ENCODE data around the gene MPPED1.

MPPED1 gene

GRCh38 chr22:43476751-43477725 is 65.2 kb downstream of the MPPED1 start:
- TF ChIP-seq SPI1 (IDR thresholded peaks at IDR 0.05; ENCODE audit: low read depth, low read length) (no peak), TAF1 (IDR thresholded peaks at IDR 0.05; ENCODE audit: low read depth, low read length) (no peak), POLR2A (IDR thresholded peaks at IDR 0.05; ENCODE audit: low read depth, low read length) (no peak), POLR2AphosphoS5 (IDR thresholded peaks at IDR 0.05; ENCODE audit: low read depth, low read length) (no peak), PAX5 (IDR thresholded peaks at IDR 0.05; ENCODE audit: insufficient read depth, low read length, severe bottlenecking) (no peak)
- no peak for FAIRE-seq
- no peak for DNase-seq (ENCODE audit: insufficient read length, low spot score)

- DNase-seq (ENCODE audit: insufficient read length, low spot score) (no peak), FAIRE-seq (no peak)
- TF ChIP-seq SPI1 (IDR thresholded peaks at IDR 0.05; ENCODE audit: low read depth, low read length), result no peak
- TF ChIP-seq PAX5 (IDR thresholded peaks at IDR 0.05; ENCODE audit: insufficient read depth, low read length, severe bottlenecking), result no peak
- no peak for TF ChIP-seq POLR2A (IDR thresholded peaks at IDR 0.05; ENCODE audit: low read depth, low read length)
- no peak for TF ChIP-seq TAF1 (IDR thresholded peaks at IDR 0.05; ENCODE audit: low read depth, low read length)
- TF ChIP-seq POLR2AphosphoS5 (IDR thresholded peaks at IDR 0.05; ENCODE audit: low read depth, low read length), result no peak
- TF ChIP-seq POU2F2 (IDR thresholded peaks at IDR 0.05; ENCODE audit: low read depth, low read length), result no peak
These were observed 66.2 kb downstream of the MPPED1 start for GRCh38 chr22:43477966-43478365.

- no peak for DNase-seq (ENCODE audit: insufficient read length, low spot score)
- TF ChIP-seq POLR2A (IDR thresholded peaks at IDR 0.05; ENCODE audit: low read depth, low read length) (no peak), SPI1 (IDR thresholded peaks at IDR 0.05; ENCODE audit: low read depth, low read length) (no peak), POU2F2 (IDR thresholded peaks at IDR 0.05; ENCODE audit: low read depth, low read length) (no peak), TAF1 (IDR thresholded peaks at IDR 0.05; ENCODE audit: low read depth, low read length) (no peak), POLR2AphosphoS5 (IDR thresholded peaks at IDR 0.05; ENCODE audit: low read depth, low read length) (no peak), PAX5 (IDR thresholded peaks at IDR 0.05; ENCODE audit: insufficient read depth, low read length, severe bottlenecking) (no peak)
- no peak for FAIRE-seq
These were observed 66.9 kb downstream of the MPPED1 start for GRCh38 chr22:43478621-43479300.

GRCh38 chr22:43479301-43479950 is 67.6 kb downstream of the MPPED1 start:
- TF ChIP-seq POLR2A (IDR thresholded peaks at IDR 0.05; ENCODE audit: low read depth, low read length), result no peak
- TF ChIP-seq POLR2AphosphoS5 (IDR thresholded peaks at IDR 0.05; ENCODE audit: low read depth, low read length), result no peak
- no peak for TF ChIP-seq PAX5 (IDR thresholded peaks at IDR 0.05; ENCODE audit: insufficient read depth, low read length, severe bottlenecking)
- no peak for TF ChIP-seq TAF1 (IDR thresholded peaks at IDR 0.05; ENCODE audit: low read depth, low read length)
- no peak for TF ChIP-seq SPI1 (IDR thresholded peaks at IDR 0.05; ENCODE audit: low read depth, low read length)
- TF ChIP-seq POU2F2 (IDR thresholded peaks at IDR 0.05; ENCODE audit: low read depth, low read length), result no peak
- DNase-seq (ENCODE audit: insufficient read length, low spot score) (no peak), FAIRE-seq (no peak)

DNA sequence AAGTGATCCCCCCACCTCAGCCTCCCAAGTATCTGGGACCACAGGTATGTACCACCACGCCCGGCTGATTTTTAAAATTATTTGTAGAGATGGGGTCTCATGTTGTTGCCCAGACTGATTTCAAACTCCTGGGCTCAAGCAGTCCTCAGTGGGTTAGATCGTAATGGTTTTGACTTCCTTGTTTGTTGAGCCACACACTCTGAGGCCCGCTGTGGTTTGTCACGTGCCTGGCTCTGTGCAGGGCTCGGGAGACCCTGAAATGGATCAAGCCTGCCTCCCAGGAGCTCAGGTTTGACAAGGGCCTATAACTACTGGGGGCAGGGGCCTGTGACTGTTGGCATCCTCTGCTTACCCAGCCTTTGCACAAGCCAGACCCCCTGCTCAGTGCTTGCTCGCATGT is 68.1 kb downstream of the MPPED1 start:
- DNase-seq (ENCODE audit: insufficient read length, low spot score), result no peak
- TF ChIP-seq PAX5 (IDR thresholded peaks at IDR 0.05; ENCODE audit: insufficient read depth, low read length, severe bottlenecking) (no peak), POLR2AphosphoS5 (IDR thresholded peaks at IDR 0.05; ENCODE audit: low read depth, low read length) (no peak), SPI1 (IDR thresholded peaks at IDR 0.05; ENCODE audit: low read depth, low read length) (no peak), POU2F2 (IDR thresholded peaks at IDR 0.05; ENCODE audit: low read depth, low read length) (no peak), POLR2A (IDR thresholded peaks at IDR 0.05; ENCODE audit: low read depth, low read length) (no peak), TAF1 (IDR thresholded peaks at IDR 0.05; ENCODE audit: low read depth, low read length) (no peak)
- FAIRE-seq, result no peak

- TF ChIP-seq POLR2A (IDR thresholded peaks at IDR 0.05; ENCODE audit: low read depth, low read length), result no peak
- TF ChIP-seq POU2F2 (IDR thresholded peaks at IDR 0.05; ENCODE audit: low read depth, low read length), result no peak
- TF ChIP-seq PAX5 (IDR thresholded peaks at IDR 0.05; ENCODE audit: insufficient read depth, low read length, severe bottlenecking), result no peak
- 0 out of 2 replicates have a peak, but pooled peaks have one; percentile 14 for TF ChIP-seq SPI1 (IDR thresholded peaks at IDR 0.05; ENCODE audit: low read depth, low read length)
- no peak for TF ChIP-seq TAF1 (IDR thresholded peaks at IDR 0.05; ENCODE audit: low read depth, low read length)
- TF ChIP-seq POLR2AphosphoS5 (IDR thresholded peaks at IDR 0.05; ENCODE audit: low read depth, low read length), result no peak
- DNase-seq (ENCODE audit: insufficient read length, low spot score), result peak; percentile 48
These were observed 69.9 kb downstream of the MPPED1 start for GRCh38 chr22:43481568-43482317.

GRCh38 chr22:43482318-43482625 is 70.5 kb downstream of the MPPED1 start:
- no peak for DNase-seq (ENCODE audit: insufficient read length, low spot score)
- TF ChIP-seq PAX5 (IDR thresholded peaks at IDR 0.05; ENCODE audit: insufficient read depth, low read length, severe bottlenecking), result no peak
- no peak for TF ChIP-seq POLR2A (IDR thresholded peaks at IDR 0.05; ENCODE audit: low read depth, low read length)
- TF ChIP-seq SPI1 (IDR thresholded peaks at IDR 0.05; ENCODE audit: low read depth, low read length), result no peak
- no peak for TF ChIP-seq TAF1 (IDR thresholded peaks at IDR 0.05; ENCODE audit: low read depth, low read length)
- TF ChIP-seq POLR2AphosphoS5 (IDR thresholded peaks at IDR 0.05; ENCODE audit: low read depth, low read length), result no peak
- TF ChIP-seq POU2F2 (IDR thresholded peaks at IDR 0.05; ENCODE audit: low read depth, low read length), result no peak
- no peak for FAIRE-seq

More at GRCh38 chr22:43481568-43482317, 69.9 kb downstream of the MPPED1 start:
- FAIRE-seq, result peak; percentile 47

DNA sequence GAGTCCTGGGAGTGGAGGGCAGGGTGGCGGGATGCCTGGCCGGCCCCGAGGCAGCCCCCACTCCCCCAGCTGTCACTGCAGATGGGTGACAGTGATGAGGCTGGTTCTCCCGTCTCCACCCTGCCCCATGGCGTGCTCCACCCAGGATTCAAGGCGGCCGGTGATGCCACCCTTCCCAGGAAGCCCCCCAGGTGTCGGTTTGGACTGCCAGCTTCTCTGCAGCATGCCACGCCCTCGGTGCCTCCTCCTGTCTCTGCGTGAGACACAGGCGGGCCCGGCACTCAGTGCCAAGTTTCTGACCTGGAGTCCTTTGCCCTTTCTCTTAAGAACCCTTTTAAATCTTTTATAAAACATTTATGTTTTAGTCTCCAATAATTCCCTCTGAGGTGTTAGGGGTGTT is 71.5 kb downstream of the MPPED1 start:
- FAIRE-seq (no peak), DNase-seq (ENCODE audit: insufficient read length, low spot score) (no peak)
- TF ChIP-seq POLR2A (IDR thresholded peaks at IDR 0.05; ENCODE audit: low read depth, low read length), result no peak
- no peak for TF ChIP-seq PAX5 (IDR thresholded peaks at IDR 0.05; ENCODE audit: insufficient read depth, low read length, severe bottlenecking)
- TF ChIP-seq POU2F2 (IDR thresholded peaks at IDR 0.05; ENCODE audit: low read depth, low read length), result no peak
- no peak for TF ChIP-seq TAF1 (IDR thresholded peaks at IDR 0.05; ENCODE audit: low read depth, low read length)
- TF ChIP-seq SPI1 (IDR thresholded peaks at IDR 0.05; ENCODE audit: low read depth, low read length), result no peak
- no peak for TF ChIP-seq POLR2AphosphoS5 (IDR thresholded peaks at IDR 0.05; ENCODE audit: low read depth, low read length)

Measured in GM12891 (cell line).